GM18511 (cell line): ENCODE measurements around the gene LBHD2.
"Not testable (repeated sequence)": the region's sequence is repeated elsewhere in the genome, so short reads cannot be mapped to it uniquely, and the experiment has no call there.

Experiments
- ATAC-seq: cut with Tn5 transposase; IDR thresholded peaks from one replicate; pipeline ENCODE4 v1.9.1; 2021; ENCODE audit warnings: mild to moderate bottlenecking, moderate library complexity; ENCODE audit not compliant: unreplicated experiment

Gene LBHD2

GRCh38 chr14:103084021-103084919 is at the start of gene LBHD2:
Gene LBHD2 (plus strand): TSS chr14:103084210. CDS start chr14:103086013, 1,803 bp downstream.
- no peak for ATAC-seq

- no peak for ATAC-seq
Measured at GRCh38 chr14:103041464-103041863, 42.5 kb upstream of the LBHD2 start.

GRCh38 chr14:103043257-103044015 is 40.6 kb upstream of the LBHD2 start:
- ATAC-seq: no peak

GRCh38 chr14:103045371-103045869 is 38.6 kb upstream of the LBHD2 start:
- no peak for ATAC-seq

GRCh38 chr14:103047453-103047852 is 36.6 kb upstream of the LBHD2 start:
- ATAC-seq: not testable (repeated sequence)

GRCh38 chr14:103050935-103051334 is 33.1 kb upstream of the LBHD2 start:
- ATAC-seq: no peak

DNA sequence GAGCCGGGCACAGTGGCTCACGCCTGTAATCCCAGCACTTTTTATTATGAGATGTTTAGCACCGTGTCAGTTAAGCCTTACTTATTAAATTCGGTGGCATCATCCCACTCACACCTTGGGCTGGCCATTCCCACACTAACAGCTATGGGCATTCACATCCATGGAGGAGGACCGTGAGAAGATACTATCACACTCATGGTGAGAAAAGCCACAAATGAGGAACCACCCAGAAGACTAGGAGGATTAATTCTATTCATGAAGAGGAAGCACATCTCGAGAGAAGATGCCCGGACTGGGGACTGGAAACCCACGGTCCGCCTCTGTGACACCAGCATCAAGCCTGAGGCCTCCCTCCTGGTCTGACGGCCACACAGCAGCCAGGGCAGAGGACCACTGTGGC is 31.6 kb upstream of the LBHD2 start:
- no peak for ATAC-seq

- ATAC-seq: no peak
Measured at GRCh38 chr14:103055695-103056094, 28.3 kb upstream of the LBHD2 start.

DNA sequence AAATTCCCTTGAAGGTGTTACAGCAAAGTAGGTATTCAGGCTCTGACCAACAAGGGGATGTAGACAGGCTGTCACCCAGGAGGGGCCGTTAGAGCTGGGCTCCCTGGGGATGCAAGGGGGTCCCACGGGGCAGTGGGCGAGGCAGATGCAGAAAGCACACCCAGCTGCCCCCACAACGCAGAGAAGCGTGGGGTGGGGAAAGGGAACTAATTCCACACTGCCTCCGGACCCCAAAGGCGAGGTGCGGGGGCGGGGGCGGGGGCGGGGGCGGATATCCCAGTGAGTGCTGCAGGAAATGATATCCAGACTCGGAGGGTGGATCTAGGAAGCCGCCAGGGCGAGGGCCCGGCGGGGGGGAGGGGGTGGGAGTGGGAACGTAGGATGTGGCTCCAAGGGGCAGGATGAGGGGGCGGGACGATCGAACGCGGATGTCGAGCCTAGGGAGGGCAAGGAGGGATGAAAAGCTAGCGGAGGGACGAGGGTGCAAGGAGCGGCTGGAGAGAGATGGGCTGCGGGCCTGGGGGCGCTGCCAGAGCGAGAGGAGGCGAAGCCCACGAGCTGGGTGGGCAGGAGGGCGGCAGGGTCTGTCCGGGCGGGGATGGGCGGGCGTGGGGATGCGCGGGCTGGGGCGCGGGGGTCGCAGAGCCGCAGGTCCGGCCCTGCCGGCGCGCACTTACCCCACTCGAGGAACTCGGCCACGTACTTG is 27.5 kb upstream of the LBHD2 start:
- ATAC-seq: no peak

DNA sequence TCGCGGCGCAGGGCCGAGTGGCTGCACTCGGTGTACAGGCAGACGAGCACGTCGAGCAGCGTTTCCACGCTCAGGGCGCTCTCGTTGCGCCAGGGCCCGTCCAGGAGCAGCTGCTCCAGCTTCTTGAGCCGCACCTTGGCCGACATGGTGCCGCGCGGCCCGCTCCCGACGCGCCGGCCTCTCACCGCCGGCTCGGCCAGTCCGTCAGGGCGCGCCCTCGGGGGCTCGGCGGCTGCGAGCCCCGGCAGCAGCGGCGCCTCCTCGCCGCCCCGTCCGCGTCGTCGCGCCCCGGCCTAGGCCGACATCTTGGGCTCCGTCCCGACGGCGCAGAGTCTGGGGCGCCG is 27.0 kb upstream of the LBHD2 start:
- no peak for ATAC-seq

GRCh38 chr14:103057372-103058163 is 26.4 kb upstream of the LBHD2 start, which contains the start of gene CDC42BPB:
Gene CDC42BPB (minus strand): TSS chr14:103057549. CDS start chr14:103057173, 376 bp downstream.
- ATAC-seq: peak; percentile 76

GRCh38 chr14:103058164-103059055 is 25.6 kb upstream of the LBHD2 start:
- no peak for ATAC-seq

DNA sequence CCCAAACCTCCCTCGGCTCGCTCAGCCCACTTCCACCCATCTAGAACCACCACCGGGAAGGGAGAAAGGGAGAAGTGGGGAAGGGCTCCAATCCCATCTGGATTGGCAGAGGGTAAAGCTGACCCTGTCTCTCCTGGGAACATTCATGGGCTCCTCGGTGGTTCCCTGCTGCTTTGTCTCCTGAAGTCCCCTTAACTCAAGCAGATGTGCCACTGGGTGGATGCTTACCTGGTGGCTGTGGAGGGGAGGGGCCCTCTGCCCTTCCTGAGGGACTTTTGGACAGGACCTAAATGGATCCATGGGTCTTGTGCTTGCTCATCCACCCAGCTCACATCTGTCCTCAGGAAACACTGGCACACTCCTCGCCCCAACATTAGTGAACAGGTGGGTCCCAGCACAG is 24.5 kb upstream of the LBHD2 start:
- ATAC-seq: no peak

DNA sequence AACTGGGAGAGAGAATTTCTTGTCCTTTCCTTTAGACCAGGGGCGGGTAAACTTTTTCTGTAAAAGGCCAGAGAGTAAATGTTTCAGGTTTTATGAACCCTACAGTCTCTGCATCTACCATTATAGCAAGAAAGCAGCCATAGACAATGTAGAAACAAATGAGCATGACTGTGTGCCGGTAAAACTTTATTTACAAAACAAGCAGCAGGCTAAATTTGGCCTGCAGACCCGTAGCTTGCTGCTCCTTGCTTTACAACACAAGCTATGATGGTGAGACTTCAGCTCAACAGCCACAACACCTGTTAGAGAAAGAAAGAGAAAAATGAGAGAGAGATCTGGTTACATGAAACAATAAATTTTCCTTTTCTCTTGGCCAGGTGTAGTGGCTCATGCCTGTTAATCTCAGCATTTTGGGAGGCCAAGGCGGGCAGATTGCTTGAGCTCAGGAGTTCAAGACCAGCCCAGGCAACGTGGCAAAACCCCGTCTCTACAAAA is 22.5 kb upstream of the LBHD2 start:
- ATAC-seq: no peak

- no peak for ATAC-seq
Measured at GRCh38 chr14:103064436-103064835, 19.6 kb upstream of the LBHD2 start.

- no peak for ATAC-seq
Measured at GRCh38 chr14:103064978-103065377, 19.0 kb upstream of the LBHD2 start.

GRCh38 chr14:103065861-103066260 is 18.1 kb upstream of the LBHD2 start:
- no peak for ATAC-seq

DNA sequence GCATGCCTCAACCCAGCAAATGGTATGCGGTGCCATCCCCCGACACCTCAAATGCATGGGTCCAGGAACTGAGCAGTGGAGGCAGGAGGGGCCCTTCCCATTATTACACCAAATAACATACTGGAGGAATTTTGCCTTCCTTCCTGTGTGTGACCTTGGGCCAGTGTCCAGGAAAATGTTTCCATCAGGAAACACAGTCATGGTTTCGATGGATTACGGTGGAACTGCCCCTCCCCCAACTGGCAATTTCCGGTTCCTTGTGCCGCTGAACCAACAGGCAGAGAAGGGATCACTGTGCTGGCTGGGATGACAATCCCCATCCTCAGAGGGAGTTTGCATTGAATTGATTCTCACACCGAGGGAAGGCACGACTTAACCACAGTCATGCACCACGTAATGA is 17.6 kb upstream of the LBHD2 start:
- ATAC-seq: no peak
